ENCODE measurements around the gene CES1. TPM values are rescaled to one million over a fixed set of nuclear protein-coding genes. Genes with fewer than 3 reads are reported as not detected.

Gene CES1
- total and polyA plus RNA-seq, 10 of the 15 experiments (the other 5 are each of a cell fraction or from before 2014, with no cell fraction given) = 0.08 to 0.69 (median 0.27) TPM; not detected in 6

DNA sequence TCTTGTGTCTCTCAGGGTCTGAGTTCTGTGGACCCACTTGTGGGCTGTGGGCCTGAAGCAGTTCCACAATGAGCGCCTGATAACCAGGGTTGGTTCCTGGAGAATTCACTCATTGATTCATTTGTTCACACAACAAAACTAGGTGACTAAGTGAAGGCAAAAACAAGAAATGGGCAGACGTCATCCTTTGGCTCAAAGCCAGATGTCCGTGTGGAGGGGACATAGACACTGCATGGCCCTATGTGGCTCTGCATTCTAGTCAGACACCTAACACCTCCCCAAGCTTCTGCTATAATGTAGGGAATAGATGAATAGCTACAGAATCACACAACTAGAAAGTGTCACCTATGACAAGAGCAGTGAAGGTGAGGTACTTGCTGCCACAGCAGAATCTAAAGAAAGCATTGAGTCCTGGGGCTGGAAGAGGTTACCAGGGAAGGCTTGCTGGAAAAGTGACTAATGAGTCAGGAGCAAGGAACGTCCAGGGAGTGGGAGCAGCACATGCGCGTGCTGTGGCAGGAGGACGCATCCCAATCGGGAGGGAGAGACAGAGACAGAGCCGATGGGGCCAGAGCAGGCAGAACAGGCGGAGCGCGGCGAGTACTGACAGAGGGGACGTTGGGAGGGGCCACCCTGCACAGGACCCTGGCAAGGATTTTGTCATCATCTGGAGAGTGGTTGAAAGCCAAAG lies 58.9 kb downstream of the CES1 start (continued):
- no peak for TF ChIP-seq NR2C2 (IDR thresholded peaks at IDR 0.05; ENCODE audit: borderline replicate concordance, control insufficient read depth, insufficient read length, low read depth)
- no peak for TF ChIP-seq HDGF (IDR thresholded peaks at IDR 0.05)
- no peak for TF ChIP-seq CEBPB (IDR thresholded peaks at IDR 0.05; ENCODE audit: borderline replicate concordance in 1 of 2, low read depth in 2 of 2, low read length in 2 of 2)
- TF ChIP-seq POU2F2 (IDR thresholded peaks at IDR 0.05; ENCODE audit: borderline replicate concordance, low read depth, low read length) = no peak
- no peak for TF ChIP-seq RCOR1 (conservative IDR thresholded peaks at IDR 0.05; ENCODE audit: low read depth, low read length)
- no peak for TF ChIP-seq JUND (IDR thresholded peaks at IDR 0.05; ENCODE audit: low read depth, low read length)

DNA sequence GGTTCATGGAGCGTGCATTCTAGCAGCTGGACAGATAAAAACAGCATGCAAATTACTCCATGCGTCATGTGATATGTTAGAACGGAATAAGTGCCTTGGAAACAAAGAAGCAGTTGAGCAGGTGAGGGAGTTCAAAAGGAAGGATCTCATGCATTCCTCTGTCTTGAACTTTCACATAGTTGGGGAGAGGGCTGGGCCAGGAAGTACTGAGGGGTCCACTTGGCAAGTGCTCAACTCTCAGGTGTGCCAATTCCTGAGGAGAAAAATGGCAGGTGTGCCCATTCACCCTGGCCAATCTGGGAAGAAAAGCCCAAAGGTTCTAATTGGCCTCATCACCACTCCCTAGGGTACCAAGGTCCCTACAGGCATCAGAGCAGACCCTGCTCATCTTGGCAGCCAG lies 67.7 kb downstream of the CES1 start:
- ATAC-seq (no peak), FAIRE-seq (no peak), DNase-seq (ENCODE audit: low read depth, low spot score) (no peak)
- Histone ChIP-seq H3K9ac (ENCODE audit: control insufficient read depth, insufficient read depth, low read length) (no peak overlapping the region), H3K4me2 (ENCODE audit: control insufficient read depth, insufficient read depth) (no peak overlapping the region), H2AFZ (ENCODE audit: control insufficient read depth, low read depth, low read length) (no peak overlapping the region), H3K9me3 (replicated peaks; ENCODE audit: control insufficient read depth, insufficient read depth, low read length) (no peaks in the 10 kb centered on the region), H3K4me1 (ENCODE audit: control insufficient read depth, insufficient read depth, low read length) (no peaks in the 10 kb centered on the region), H3K27ac (ENCODE audit: control insufficient read depth, insufficient read depth) (no peak overlapping the region), H3K4me3 (no peak overlapping the region), H3K27me3 (replicated peaks in 1 of 2; ENCODE audit: control insufficient read depth in 2 of 2, insufficient read depth in 2 of 2, low read length in 1 of 2) (no peaks in the 10 kb centered on the region), H3K36me3 (ENCODE audit: control insufficient read depth in 2 of 2, insufficient read depth in 2 of 2, low read length in 1 of 2) (no peaks in the 10 kb centered on the region), H3K79me2 (ENCODE audit: control insufficient read depth, insufficient read depth, low read length) (no peaks in the 10 kb centered on the region), H4K20me1 (ENCODE audit: control insufficient read depth, insufficient read depth) (no peaks in the 10 kb centered on the region)
- intact Hi-C loops (cut with micrococcal nuclease; ENCODE audit: unreplicated experiment) (loop anchor here (1.0 kb wide), 1 partner anchor 63 kb away; no protein-coding TSS in a partner anchor), in situ Hi-C loops (cut with MboI) (loop anchor here (10.0 kb wide), 1 partner anchor 60 kb away; no protein-coding TSS in a partner anchor)
- ChIA-PET RAD21 (ENCODE audit: unreplicated experiment) (no interaction called here), SMC1A (ENCODE audit: uncharacterized antibody, unreplicated experiment) (no interaction called here), POLR2A (no interaction called here), CTCF (no interaction called here)
- 11% methylated on average over 3 of the region's 3 CpGs for WGBS (ENCODE audit: insufficient coverage, insufficient replicate concordance, low lambda C conversion rate, missing lambda C conversion rate)
- BruUV-seq (replicated peaks) = no TSS peak
- no peak for TF ChIP-seq ZNF622 (IDR thresholded peaks at IDR 0.05)
- no peak for TF ChIP-seq EGR1 (IDR thresholded peaks at IDR 0.05; ENCODE audit: borderline replicate concordance in 1 of 2, low read depth in 2 of 2, low read length in 2 of 2)
- TF ChIP-seq CHD1 (IDR thresholded peaks at IDR 0.05; ENCODE audit: low read depth, low read length) = no peak
- no peak for TF ChIP-seq TBL1XR1 (IDR thresholded peaks at IDR 0.05; ENCODE audit: low read depth, low read length)
- TF ChIP-seq ZNF24 (IDR thresholded peaks at IDR 0.05) = no peak
- TF ChIP-seq, protein P1, sequence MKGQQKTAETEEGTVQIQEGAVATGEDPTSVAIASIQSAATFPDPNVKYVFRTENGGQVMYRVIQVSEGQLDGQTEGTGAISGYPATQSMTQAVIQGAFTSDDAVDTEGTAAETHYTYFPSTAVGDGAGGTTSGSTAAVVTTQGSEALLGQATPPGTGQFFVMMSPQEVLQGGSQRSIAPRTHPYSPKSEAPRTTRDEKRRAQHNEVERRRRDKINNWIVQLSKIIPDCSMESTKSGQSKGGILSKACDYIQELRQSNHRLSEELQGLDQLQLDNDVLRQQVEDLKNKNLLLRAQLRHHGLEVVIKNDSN (IDR thresholded peaks at IDR 0.05; ENCODE audit: borderline replicate concordance, extremely low read length, insufficient read depth, low read depth, low read length) = no peak
- TF ChIP-seq STAT1 (conservative IDR thresholded peaks at IDR 0.05) = no peak
- TF ChIP-seq, protein P2, sequence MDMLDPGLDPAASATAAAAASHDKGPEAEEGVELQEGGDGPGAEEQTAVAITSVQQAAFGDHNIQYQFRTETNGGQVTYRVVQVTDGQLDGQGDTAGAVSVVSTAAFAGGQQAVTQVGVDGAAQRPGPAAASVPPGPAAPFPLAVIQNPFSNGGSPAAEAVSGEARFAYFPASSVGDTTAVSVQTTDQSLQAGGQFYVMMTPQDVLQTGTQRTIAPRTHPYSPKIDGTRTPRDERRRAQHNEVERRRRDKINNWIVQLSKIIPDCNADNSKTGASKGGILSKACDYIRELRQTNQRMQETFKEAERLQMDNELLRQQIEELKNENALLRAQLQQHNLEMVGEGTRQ (IDR thresholded peaks at IDR 0.05; ENCODE audit: borderline replicate concordance, low read depth, low read length) = no peak
- TF ChIP-seq SP1 (IDR thresholded peaks at IDR 0.05; ENCODE audit: low read depth, low read length) = no peak
- no peak for TF ChIP-seq STAT3 (IDR thresholded peaks at IDR 0.05; ENCODE audit: low read depth, low read length)
- TF ChIP-seq, protein P3, sequence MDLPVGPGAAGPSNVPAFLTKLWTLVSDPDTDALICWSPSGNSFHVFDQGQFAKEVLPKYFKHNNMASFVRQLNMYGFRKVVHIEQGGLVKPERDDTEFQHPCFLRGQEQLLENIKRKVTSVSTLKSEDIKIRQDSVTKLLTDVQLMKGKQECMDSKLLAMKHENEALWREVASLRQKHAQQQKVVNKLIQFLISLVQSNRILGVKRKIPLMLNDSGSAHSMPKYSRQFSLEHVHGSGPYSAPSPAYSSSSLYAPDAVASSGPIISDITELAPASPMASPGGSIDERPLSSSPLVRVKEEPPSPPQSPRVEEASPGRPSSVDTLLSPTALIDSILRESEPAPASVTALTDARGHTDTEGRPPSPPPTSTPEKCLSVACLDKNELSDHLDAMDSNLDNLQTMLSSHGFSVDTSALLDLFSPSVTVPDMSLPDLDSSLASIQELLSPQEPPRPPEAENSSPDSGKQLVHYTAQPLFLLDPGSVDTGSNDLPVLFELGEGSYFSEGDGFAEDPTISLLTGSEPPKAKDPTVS (IDR thresholded peaks at IDR 0.05; ENCODE audit: low read depth, low read length) = no peak
- TF ChIP-seq NR2F1 (conservative IDR thresholded peaks at IDR 0.05) = no peak
- TF ChIP-seq ZNF274 (IDR thresholded peaks at IDR 0.05; ENCODE audit: insufficient read depth, insufficient read length) = no peak
- TF ChIP-seq CEBPB (IDR thresholded peaks at IDR 0.05; ENCODE audit: borderline replicate concordance in 1 of 2, low read depth in 2 of 2, low read length in 2 of 2) = no peak
- no peak for TF ChIP-seq NBN (IDR thresholded peaks at IDR 0.05)
